Breast epithelium (tissue), 4 donors: ENCODE results near the gene MRPL41. TPM values are rescaled to one million over a fixed set of nuclear protein-coding genes. Genes with fewer than 3 reads are reported as not detected.
A peak's percentile ranks its signal among the peaks of the same experiment; 100 is the strongest.

Experiments
- DNase-seq, 2 donors: peaks; one replicate each; pipeline ENCODE4 v3.0.0-alpha.2; 2019; ENCODE audit warnings: low spot score in 2 of 2
- H3K27ac ChIP-seq, 2 donors: fragments of 200-600 bp; sonication (generic) in 1 of 2; one replicate each; pipeline ENCODE4 v1.5.1; 2016 to 2019; ENCODE audit warnings: mild to moderate bottlenecking in 1 of 2
- H3K27me3 ChIP-seq, 2 donors: fragments of 200-600 bp; sonication (generic) in 1 of 2; one replicate each; pipeline versions ENCODE4 v1.5.1 to v1.6.0; 2017 to 2019; ENCODE audit warnings: control low read depth in 1 of 2, mild to moderate bottlenecking in 1 of 2
- H3K36me3 ChIP-seq: fragments of 200-600 bp; one replicate; pipeline ENCODE4 v1.5.1; 2019
- H3K4me1 ChIP-seq, 2 donors: fragments of 200-600 bp; sonication (generic); one replicate each; pipeline ENCODE4 v1.5.1; 2016 to 2019; ENCODE audit warnings: control low read depth in 1 of 2
- H3K4me3 ChIP-seq, 3 donors: fragments of 200-600 bp; sonication (generic); 1 replicate in 2 of 3; 2 replicates in 1 of 3; pipeline ENCODE4 v1.5.1; 2016 to 2019; ENCODE audit warnings: mild to moderate bottlenecking in 3 of 3, moderate library complexity in 2 of 3
- H3K9me3 ChIP-seq, 2 donors: fragments of 200-600 bp; sonication (generic) in 1 of 2; one replicate each; pipeline ENCODE4 v1.5.1; 2016 to 2019; ENCODE audit warnings: control low read depth in 1 of 2
- CTCF ChIP-seq, 3 donors: fragments of 450-650 bp; IDR thresholded peaks; one replicate each; pipeline ENCODE4 v1.5.1; 2016 to 2017; ENCODE audit warnings: antibody characterized with exemption in 3 of 3, mild to moderate bottlenecking in 3 of 3, moderate library complexity in 3 of 3
- POLR2A ChIP-seq: fragments of 450-650 bp; IDR thresholded peaks from one replicate; pipeline ENCODE4 v1.6.1; 2016; ENCODE audit warnings: antibody characterized with exemption, mild to moderate bottlenecking, moderate library complexity
- POLR2AphosphoS5 ChIP-seq, 3 donors: sonication (generic); formaldehyde crosslinking; IDR thresholded peaks; one replicate each; pipeline ENCODE4 v1.6.1; 2017; ENCODE audit warnings: antibody characterized with exemption in 3 of 3
- intact Hi-C: fragments of 100-400 bp; cut with DNase I; formaldehyde crosslinking; loops from one replicate; pipeline ENCODE4 v1.15.1; 2023; ENCODE audit warnings: low total_unique reads
- total RNA-seq, 3 donors: library from RNA; depleted of rRNA; stranded (reverse); fragments of >200 nt; gene quantifications; one replicate each; pipeline ENCODE4 v1.1.0, GENCODE V29; 2016

Gene MRPL41
- total RNA-seq, 3 donors from 2014 or later = 45.4 to 71.8 (median 65.4) TPM

- intact Hi-C loops = loop anchor here (2.0 kb wide), 1 partner anchor 64 kb away; no protein-coding TSS in a partner anchor
- H3K27ac ChIP-seq = no peak overlapping the region
- DNase-seq = no peak
- no peaks in the 10 kb centered on the region for H3K4me1 ChIP-seq
- no peak for TF ChIP-seq POLR2A
- TF ChIP-seq POLR2AphosphoS5 (IDR thresholded peaks at IDR 0.05) = no peak
- TF ChIP-seq CTCF (IDR thresholded peaks at IDR 0.05) = no peak
- H3K36me3 ChIP-seq = no peaks in the 10 kb centered on the region
- H3K27me3 ChIP-seq = no peaks in the 10 kb centered on the region
- no peaks in the 10 kb centered on the region for H3K9me3 ChIP-seq
- no peak overlapping the region for H3K4me3 ChIP-seq
These were observed 18.9 kb downstream of the MRPL41 start for GRCh38 chr9:137570566-137570965.

GRCh38 chr9:137574192-137574591 is 22.5 kb downstream of the MRPL41 start:
- TF ChIP-seq POLR2A = no peak
- TF ChIP-seq CTCF (IDR thresholded peaks at IDR 0.05) = no peak
- no peak for TF ChIP-seq POLR2AphosphoS5 (IDR thresholded peaks at IDR 0.05)
- no peak overlapping the region for H3K27ac ChIP-seq
- H3K4me3 ChIP-seq = no peak overlapping the region
- H3K36me3 ChIP-seq = no peaks in the 10 kb centered on the region
- H3K9me3 ChIP-seq = no peaks in the 10 kb centered on the region
- H3K4me1 ChIP-seq = peaks cover 8% of the 10 kb centered on the region in 2 donors
- no peak for DNase-seq
- no peaks in the 10 kb centered on the region for H3K27me3 ChIP-seq
- intact Hi-C loops = no loop called here

- intact Hi-C loops = no loop called here
- Histone ChIP-seq H3K4me3 (no peak overlapping the region), H3K36me3 (no peaks in the 10 kb centered on the region), H3K27me3 (no peaks in the 10 kb centered on the region), H3K4me1 (peaks cover 8% of the 10 kb centered on the region in 2 donors), H3K9me3 (no peaks in the 10 kb centered on the region), H3K27ac (no peak overlapping the region)
- no peak for DNase-seq
- no peak for TF ChIP-seq CTCF (IDR thresholded peaks at IDR 0.05)
- no peak for TF ChIP-seq POLR2AphosphoS5 (IDR thresholded peaks at IDR 0.05)
- TF ChIP-seq POLR2A = no peak
These were observed 23.7 kb downstream of the MRPL41 start for GRCh38 chr9:137575364-137575715.

GRCh38 chr9:137575716-137576411 is 24.2 kb downstream of the MRPL41 start:
- TF ChIP-seq POLR2A (no peak), CTCF (IDR thresholded peaks at IDR 0.05) (no peak), POLR2AphosphoS5 (IDR thresholded peaks at IDR 0.05) (no peak)
- H3K4me1 ChIP-seq = peaks cover 8% of the 10 kb centered on the region in 2 donors
- no peak for DNase-seq
- H3K27ac ChIP-seq = no peak overlapping the region
- no peaks in the 10 kb centered on the region for H3K36me3 ChIP-seq
- intact Hi-C loops = no loop called here
- H3K9me3 ChIP-seq = no peaks in the 10 kb centered on the region
- no peak overlapping the region for H3K4me3 ChIP-seq
- no peaks in the 10 kb centered on the region for H3K27me3 ChIP-seq

- H3K4me3 ChIP-seq = peak within 1 kb of the TSS; percentile 66 to 96 (median 78)
- no peaks in the 10 kb centered on the region for H3K27me3 ChIP-seq
- peak; percentile 86 to 94 for DNase-seq
- no peaks in the 10 kb centered on the region for H3K9me3 ChIP-seq
- intact Hi-C loops = no loop called here
- peaks cover 8% of the 10 kb centered on the region in 2 donors for H3K4me1 ChIP-seq
- H3K36me3 ChIP-seq = no peaks in the 10 kb centered on the region
- TF ChIP-seq CTCF (IDR thresholded peaks at IDR 0.05) (peak; percentile 77 to 89 (median 80)), POLR2A (no peak), POLR2AphosphoS5 (IDR thresholded peaks at IDR 0.05) (peak; percentile 51 to 72 (median 66))
- peak within 1 kb of the TSS; percentile 70 to 78 for H3K27ac ChIP-seq
These were observed 27.0 kb downstream of the MRPL41 start, which contains the start of gene DPH7 for GRCh38 chr9:137578518-137579258. DPH7 (minus strand) TSS chr9:137578925; CDS start chr9:137578777, 148 bp downstream.
